ENCODE results near the gene RABL2B.

- TF ChIP-seq CTCF (conservative IDR thresholded peaks at IDR 0.05 in 1 of 2, IDR thresholded peaks at IDR 0.05 in 1 of 2; ENCODE audit: extremely low read depth in 1 of 2, insufficient read depth in 1 of 2, low read depth in 1 of 2, low read length in 2 of 2) (no peak), EZH2 (IDR thresholded peaks at IDR 0.05; ENCODE audit: borderline replicate concordance, low read length) (no peak)
Measured at GRCh38 chr22:50737728-50738648, 45.4 kb downstream of the RABL2B start, which contains the start of gene ACR.
